GM21423 (cell line): ENCODE measurements around the gene IL20RB.
"Not testable (repeated sequence)": the region's sequence is repeated elsewhere in the genome, so short reads cannot be mapped to it uniquely, and the experiment has no call there.

Experiments used
- ATAC-seq: cut with Tn5 transposase; IDR thresholded peaks from one replicate; pipeline ENCODE4 v1.9.1; 2021; ENCODE audit warnings: mild to moderate bottlenecking, moderate library complexity; ENCODE audit not compliant: unreplicated experiment

The IL20RB gene

GRCh38 chr3:136982520-136983138 is 24.8 kb downstream of the IL20RB start:
- no peak for ATAC-seq

GRCh38 chr3:136984837-136985236 is 27.1 kb downstream of the IL20RB start:
- no peak for ATAC-seq

- not testable (repeated sequence) for ATAC-seq
Measured at GRCh38 chr3:136987398-136987980, 29.7 kb downstream of the IL20RB start.

- ATAC-seq = no peak
Measured at GRCh38 chr3:136988651-136989050, 30.9 kb downstream of the IL20RB start.

GRCh38 chr3:136989781-136990524 is 32.2 kb downstream of the IL20RB start:
- ATAC-seq = no peak

GRCh38 chr3:136990826-136991225 is 33.0 kb downstream of the IL20RB start:
- ATAC-seq = no peak

GRCh38 chr3:136992115-136992514 is 34.3 kb downstream of the IL20RB start:
- ATAC-seq = no peak

GRCh38 chr3:136994772-136995516 is 37.2 kb downstream of the IL20RB start:
- ATAC-seq = no peak

GRCh38 chr3:136995652-136996051 is 37.9 kb downstream of the IL20RB start:
- ATAC-seq = no peak

GRCh38 chr3:137000039-137000438 is 42.3 kb downstream of the IL20RB start:
- no peak for ATAC-seq

- ATAC-seq = not testable (repeated sequence)
Measured at GRCh38 chr3:137007376-137007775, 49.6 kb downstream of the IL20RB start.

GRCh38 chr3:137008131-137008530 is 50.3 kb downstream of the IL20RB start:
- no peak for ATAC-seq

GRCh38 chr3:137008976-137009375 is 51.2 kb downstream of the IL20RB start:
- no peak for ATAC-seq

- ATAC-seq = no peak
Measured at GRCh38 chr3:137010137-137010536, 52.4 kb downstream of the IL20RB start.

GRCh38 chr3:137011153-137011552 is 53.4 kb downstream of the IL20RB start:
- ATAC-seq = no peak

- ATAC-seq = no peak
Measured at GRCh38 chr3:137012097-137012501, 54.3 kb downstream of the IL20RB start.

GRCh38 chr3:137013951-137014688 is 56.3 kb downstream of the IL20RB start:
- ATAC-seq = peak; percentile 74

GRCh38 chr3:137017316-137017715 is 59.5 kb downstream of the IL20RB start:
- ATAC-seq = not testable (repeated sequence)

- ATAC-seq = no peak
Measured at GRCh38 chr3:137020315-137020714, 62.5 kb downstream of the IL20RB start.

GRCh38 chr3:137020888-137021287 is 63.1 kb downstream of the IL20RB start:
- ATAC-seq = no peak

- ATAC-seq = no peak
Measured at GRCh38 chr3:137024348-137024747, 66.6 kb downstream of the IL20RB start.
